Activated CD4-positive, CD25-positive, alpha-beta regulatory T cell (primary cell): ENCODE data around the gene CDH24.

ENCODE experiments used
- DNase-seq, 4 experiments: peaks; one replicate each; lab custom pipeline; 2025; lab: John Stamatoyannopoulos, UW

CDH24 gene

GRCh38 chr14:23060536-23061260 is 3.4 kb upstream of the CDH24 start:
- no peak for DNase-seq

- DNase-seq: no peak
Measured at GRCh38 chr14:23058654-23059504, 1.6 kb upstream of the CDH24 start.

GRCh38 chr14:23057757-23058653 is 685 bp upstream of the CDH24 start:
- DNase-seq: no peak

- DNase-seq: no peak
Measured at GRCh38 chr14:23056145-23056955, 970 bp downstream of the CDH24 start.

GRCh38 chr14:23055621-23056144 is 1.6 kb downstream of the CDH24 start:
- DNase-seq: no peak

- no peak for DNase-seq
Measured at GRCh38 chr14:23055147-23055550, 2.2 kb downstream of the CDH24 start.

GRCh38 chr14:23054000-23054811 is 3.1 kb downstream of the CDH24 start:
- DNase-seq: no peak

GRCh38 chr14:23053426-23053825 is 3.9 kb downstream of the CDH24 start:
- DNase-seq: no peak

GRCh38 chr14:23052671-23053070 is 4.6 kb downstream of the CDH24 start:
- no peak for DNase-seq

- no peak for DNase-seq
Measured at GRCh38 chr14:23052182-23052623, 5.1 kb downstream of the CDH24 start.

GRCh38 chr14:23051141-23052057 is 5.9 kb downstream of the CDH24 start:
- no peak for DNase-seq

- no peak for DNase-seq
Measured at GRCh38 chr14:23049011-23049410, 8.3 kb downstream of the CDH24 start.

- DNase-seq: no peak
Measured at GRCh38 chr14:23047751-23048693, 9.3 kb downstream of the CDH24 start.

- no peak for DNase-seq
Measured at GRCh38 chr14:23047034-23047634, 10.2 kb downstream of the CDH24 start.

- DNase-seq: no peak
Measured at GRCh38 chr14:23045419-23046357, 11.6 kb downstream of the CDH24 start.

- DNase-seq: no peak
Measured at GRCh38 chr14:23044840-23045239, 12.5 kb downstream of the CDH24 start.
